ENCODE results near the gene ENGASE. TPM values are rescaled to one million over a fixed set of nuclear protein-coding genes. Genes with fewer than 3 reads are reported as not detected.

The ENGASE gene
- total RNA-seq, 2 donors from 2014 or later = 24.9 to 50.8 TPM

GRCh38 chr17:79090443-79091225 is 16.0 kb downstream of the ENGASE start:
- TF ChIP-seq CTCF (IDR thresholded peaks at IDR 0.05) = no peak
- no peak for TF ChIP-seq POLR2A (IDR thresholded peaks at IDR 0.05)
- intact Hi-C loops (cut with DNase I) = no loop called here
- no peak overlapping the region for H3K27ac ChIP-seq
- H3K4me3 ChIP-seq = no peak overlapping the region
- H3K36me3 ChIP-seq (replicated peaks in 1 of 2; ENCODE audit: insufficient read depth in 1 of 2, low read depth in 2 of 2) = no peaks in the 10 kb centered on the region
- ATAC-seq (no peak), DNase-seq (no peak)
- WGBS, 2 donors = 34 to 44% methylated on average over 23 to 32 of the region's 32 CpGs
- H3K27me3 ChIP-seq = peaks cover 0 to 4% of the 10 kb centered on the region in 2 donors
- no peaks in the 10 kb centered on the region for H3K9me3 ChIP-seq
- no peaks in the 10 kb centered on the region for H3K4me1 ChIP-seq

- no peak for DNase-seq
Measured at GRCh38 chr17:79091226-79091670, 16.6 kb downstream of the ENGASE start.

DNA sequence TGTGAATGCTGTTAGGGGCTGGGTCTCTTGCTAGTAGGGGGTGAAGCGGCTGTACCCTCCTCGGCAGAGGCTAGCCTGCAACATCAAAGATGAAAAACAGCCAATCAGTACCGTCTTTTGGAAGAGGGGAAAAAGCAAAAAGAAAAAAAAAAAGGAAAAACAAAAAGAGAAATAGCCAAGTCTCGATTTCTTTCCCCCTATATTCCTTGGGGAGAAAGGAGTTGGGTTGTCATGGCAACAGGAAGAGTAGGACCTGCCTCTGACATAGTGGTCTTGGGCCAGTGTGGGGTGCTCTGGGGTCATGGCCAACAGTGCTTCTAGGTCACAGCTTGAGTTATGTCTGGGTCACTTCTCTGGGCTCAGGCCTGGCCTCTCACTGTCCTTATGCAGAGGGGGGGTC is 17.9 kb downstream of the ENGASE start:
- intact Hi-C loops (cut with DNase I) = no loop called here
- Histone ChIP-seq H3K27me3 (peaks cover 0 to 10% of the 10 kb centered on the region in 2 donors), H3K9me3 (no peaks in the 10 kb centered on the region), H3K36me3 (replicated peaks in 1 of 2; ENCODE audit: insufficient read depth in 1 of 2, low read depth in 2 of 2) (no peaks in the 10 kb centered on the region), H3K4me1 (no peaks in the 10 kb centered on the region), H3K27ac (no peak overlapping the region), H3K4me3 (no peak overlapping the region)
- TF ChIP-seq CTCF (IDR thresholded peaks at IDR 0.05) = no peak
- DNase-seq = no peak
- WGBS, 2 donors = 40 to 43% methylated on average over 4 of the region's 4 CpGs
- no peak for ATAC-seq

More at GRCh38 chr17:79091226-79091670, 16.6 kb downstream of the ENGASE start:
- H3K27me3 ChIP-seq = peaks cover 0 to 4% of the 10 kb centered on the region in 2 donors
- H3K4me1 ChIP-seq = no peaks in the 10 kb centered on the region
- no peak for ATAC-seq
- intact Hi-C loops (cut with DNase I) = no loop called here
- TF ChIP-seq POLR2A (IDR thresholded peaks at IDR 0.05) (no peak), CTCF (IDR thresholded peaks at IDR 0.05) (no peak)
- H3K27ac ChIP-seq = no peak overlapping the region
- H3K36me3 ChIP-seq (replicated peaks in 1 of 2; ENCODE audit: insufficient read depth in 1 of 2, low read depth in 2 of 2) = no peaks in the 10 kb centered on the region
- 60% methylated on average over 9 of the region's 10 CpGs; no CpG with 5 or more reads in 1 of the 2 donors for WGBS, 2 donors
- no peaks in the 10 kb centered on the region for H3K9me3 ChIP-seq
- no peak overlapping the region for H3K4me3 ChIP-seq

DNA sequence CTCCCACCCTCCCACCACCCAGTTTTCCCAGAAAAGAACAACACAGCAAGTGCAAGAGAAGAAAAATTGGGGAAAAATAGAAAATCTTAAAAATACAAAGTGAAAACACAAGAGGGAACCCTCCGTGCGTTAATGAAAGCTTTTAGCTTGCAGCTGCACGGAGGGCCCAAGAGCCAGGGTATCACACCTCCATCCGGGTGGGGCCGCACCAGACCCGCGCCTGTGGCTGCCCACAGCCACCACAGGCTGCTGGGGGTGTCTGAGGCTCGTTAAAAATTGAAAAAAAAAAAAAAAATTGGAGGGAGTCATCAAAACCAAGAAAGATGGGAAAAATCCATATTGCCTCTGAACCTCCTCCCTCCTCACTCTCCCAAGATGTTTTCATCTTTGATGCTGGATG is 18.6 kb downstream of the ENGASE start:
- Histone ChIP-seq H3K27ac (no peak overlapping the region), H3K9me3 (no peaks in the 10 kb centered on the region), H3K4me3 (no peak overlapping the region), H3K36me3 (replicated peaks in 1 of 2; ENCODE audit: insufficient read depth in 1 of 2, low read depth in 2 of 2) (no peaks in the 10 kb centered on the region), H3K27me3 (peaks cover 0 to 10% of the 10 kb centered on the region in 2 donors), H3K4me1 (no peaks in the 10 kb centered on the region)
- TF ChIP-seq CTCF (IDR thresholded peaks at IDR 0.05) (no peak), POLR2A (IDR thresholded peaks at IDR 0.05) (no peak)
- 37 to 46% methylated on average over 8 of the region's 8 CpGs for WGBS, 2 donors
- no peak for ATAC-seq
- DNase-seq = no peak
- intact Hi-C loops (cut with DNase I) = no loop called here

- no peaks in the 10 kb centered on the region for H3K36me3 ChIP-seq (replicated peaks in 1 of 2; ENCODE audit: insufficient read depth in 1 of 2, low read depth in 2 of 2)
- DNase-seq = no peak
- no peak overlapping the region for H3K4me3 ChIP-seq
- no peak overlapping the region for H3K27ac ChIP-seq
- 59 to 75% methylated on average over 11 to 16 of the region's 17 CpGs for WGBS, 2 donors
- ATAC-seq = no peak
- TF ChIP-seq POLR2A (IDR thresholded peaks at IDR 0.05) (no peak), CTCF (IDR thresholded peaks at IDR 0.05) (no peak)
- H3K27me3 ChIP-seq = peaks cover 0 to 10% of the 10 kb centered on the region in 2 donors
- H3K9me3 ChIP-seq = no peaks in the 10 kb centered on the region
- no peaks in the 10 kb centered on the region for H3K4me1 ChIP-seq
- intact Hi-C loops (cut with DNase I) = no loop called here
Measured at GRCh38 chr17:79094261-79094660, 19.6 kb downstream of the ENGASE start.

Measured in body of pancreas (tissue), 4 donors.